GM21423 (cell line): Measurements from ENCODE around the gene IGSF21.

Source experiments
- ATAC-seq: cut with Tn5 transposase; IDR thresholded peaks from one replicate; pipeline ENCODE4 v1.9.1; 2021; ENCODE audit warnings: mild to moderate bottlenecking, moderate library complexity; ENCODE audit not compliant: unreplicated experiment

IGSF21 gene

GRCh38 chr1:18292531-18292930 lies 184.9 kb downstream of the IGSF21 start:
- no peak for ATAC-seq

GRCh38 chr1:18293291-18293690 lies 185.7 kb downstream of the IGSF21 start:
- ATAC-seq: no peak

- no peak for ATAC-seq
These were observed 187.0 kb downstream of the IGSF21 start for GRCh38 chr1:18294437-18295176.

GRCh38 chr1:18297896-18298648 lies 190.5 kb downstream of the IGSF21 start:
- no peak for ATAC-seq

GRCh38 chr1:18299441-18300338 lies 192.1 kb downstream of the IGSF21 start:
- ATAC-seq: no peak

- ATAC-seq: no peak
These were observed 192.8 kb downstream of the IGSF21 start for GRCh38 chr1:18300376-18300775.

GRCh38 chr1:18302788-18303413 lies 195.3 kb downstream of the IGSF21 start:
- no peak for ATAC-seq

- no peak for ATAC-seq
These were observed 196.7 kb downstream of the IGSF21 start for GRCh38 chr1:18304151-18304869.

GRCh38 chr1:18305182-18305795 lies 197.7 kb downstream of the IGSF21 start:
- ATAC-seq: no peak

GRCh38 chr1:18307329-18307898 lies 199.8 kb downstream of the IGSF21 start:
- no peak for ATAC-seq

GRCh38 chr1:18309552-18310155 lies 202.1 kb downstream of the IGSF21 start:
- ATAC-seq: no peak

- no peak for ATAC-seq
These were observed 205.4 kb downstream of the IGSF21 start for GRCh38 chr1:18312961-18313360.

GRCh38 chr1:18313523-18313922 lies 205.9 kb downstream of the IGSF21 start:
- ATAC-seq: no peak

GRCh38 chr1:18314399-18314798 lies 206.8 kb downstream of the IGSF21 start:
- ATAC-seq: no peak

- ATAC-seq: no peak
These were observed 207.9 kb downstream of the IGSF21 start for GRCh38 chr1:18315449-18315848.

- ATAC-seq: no peak
These were observed 209.2 kb downstream of the IGSF21 start for GRCh38 chr1:18316764-18317163.

- no peak for ATAC-seq
These were observed 211.5 kb downstream of the IGSF21 start for GRCh38 chr1:18319099-18319498.

- no peak for ATAC-seq
These were observed 212.5 kb downstream of the IGSF21 start for GRCh38 chr1:18320051-18320450.
